ENCODE results near the gene NUDT16L1.
A peak's percentile ranks its signal among the peaks of the same experiment; 100 is the strongest.

Gene NUDT16L1

GRCh38 chr16:4687416-4687815 is 5.9 kb upstream of the NUDT16L1 start:
- H3K27me3 ChIP-seq (ENCODE audit: insufficient read depth, poor library complexity, severe bottlenecking), result no peaks in the 10 kb centered on the region
- no peak for TF ChIP-seq GABPA (IDR thresholded peaks at IDR 0.05; ENCODE audit: low read depth)
- no peak overlapping the region for H3K4me3 ChIP-seq (replicated peaks; ENCODE audit: insufficient read depth, low read length)
- no peak overlapping the region for H3K27ac ChIP-seq (replicated peaks)
- no peak for DNase-seq (ENCODE audit: low read depth in 1 of 2, low spot score in 1 of 2)

- Histone ChIP-seq H3K4me3 (replicated peaks; ENCODE audit: insufficient read depth, low read length) (no peak overlapping the region), H3K27me3 (ENCODE audit: insufficient read depth, poor library complexity, severe bottlenecking) (no peaks in the 10 kb centered on the region), H3K27ac (replicated peaks) (no peak overlapping the region)
- no peak for TF ChIP-seq REST (IDR thresholded peaks at IDR 0.05; ENCODE audit: insufficient replicate concordance, low read depth)
- no peak for TF ChIP-seq GABPA (IDR thresholded peaks at IDR 0.05; ENCODE audit: low read depth)
- peak; percentile 13; the same call in 1 of the 2 replicates for TF ChIP-seq POLR2AphosphoS5 (IDR thresholded peaks at IDR 0.05; ENCODE audit: low read depth)
- no peak for TF ChIP-seq SPI1 (IDR thresholded peaks at IDR 0.05; ENCODE audit: borderline replicate concordance, low read depth)
- no peak for TF ChIP-seq CTCF (IDR thresholded peaks at IDR 0.05; ENCODE audit: insufficient read depth, low read length)
- DNase-seq (ENCODE audit: low read depth in 1 of 2, low spot score in 1 of 2), result no peak
Measured at GRCh38 chr16:4687946-4688673, 5.3 kb upstream of the NUDT16L1 start.

GRCh38 chr16:4688674-4689045 is 4.7 kb upstream of the NUDT16L1 start:
- no peak for DNase-seq (ENCODE audit: low read depth in 1 of 2, low spot score in 1 of 2)
- Histone ChIP-seq H3K4me3 (replicated peaks; ENCODE audit: insufficient read depth, low read length) (no peak overlapping the region), H3K27me3 (ENCODE audit: insufficient read depth, poor library complexity, severe bottlenecking) (no peaks in the 10 kb centered on the region), H3K27ac (replicated peaks) (no peak overlapping the region)
- TF ChIP-seq CTCF (IDR thresholded peaks at IDR 0.05; ENCODE audit: insufficient read depth, low read length), result no peak
- no peak for TF ChIP-seq SPI1 (IDR thresholded peaks at IDR 0.05; ENCODE audit: borderline replicate concordance, low read depth)
- TF ChIP-seq POLR2AphosphoS5 (IDR thresholded peaks at IDR 0.05; ENCODE audit: low read depth), result no peak
- TF ChIP-seq GABPA (IDR thresholded peaks at IDR 0.05; ENCODE audit: low read depth), result no peak
- no peak for TF ChIP-seq REST (IDR thresholded peaks at IDR 0.05; ENCODE audit: insufficient replicate concordance, low read depth)

- no peak overlapping the region for H3K27ac ChIP-seq (replicated peaks)
- H3K27me3 ChIP-seq (ENCODE audit: insufficient read depth, poor library complexity, severe bottlenecking), result no peaks in the 10 kb centered on the region
- H3K4me3 ChIP-seq (replicated peaks; ENCODE audit: insufficient read depth, low read length), result no peak overlapping the region
- no peak for DNase-seq (ENCODE audit: low read depth in 1 of 2, low spot score in 1 of 2)
- TF ChIP-seq CTCF (IDR thresholded peaks at IDR 0.05; ENCODE audit: insufficient read depth, low read length) (no peak), POLR2AphosphoS5 (IDR thresholded peaks at IDR 0.05; ENCODE audit: low read depth) (0 out of 2 replicates have a peak, but pooled peaks have one; percentile 49)
Measured at GRCh38 chr16:4689091-4689671, 4.2 kb upstream of the NUDT16L1 start.
